Mucosa of stomach (tissue), 1 donor: ENCODE results near the gene ADA.

Experiments used
- H3K27me3 ChIP-seq: one replicate; pipeline ENCODE4 v1.7.0; 2013; ENCODE audit warnings: mild to moderate bottlenecking, low read length; ENCODE audit not compliant: control insufficient read depth, insufficient read depth
- H3K36me3 ChIP-seq: one replicate; pipeline ENCODE4 v1.7.0; 2013; ENCODE audit warnings: low read length; ENCODE audit not compliant: control insufficient read depth, insufficient read depth
- H3K4me1 ChIP-seq: one replicate; pipeline ENCODE4 v1.7.0; 2013; ENCODE audit warnings: mild to moderate bottlenecking, low read length; ENCODE audit not compliant: control insufficient read depth, insufficient read depth
- H3K4me3 ChIP-seq: one replicate; pipeline ENCODE4 v1.7.0; 2013; ENCODE audit warnings: low read length
- H3K9ac ChIP-seq: one replicate; pipeline ENCODE4 v1.7.0; 2013; ENCODE audit warnings: mild to moderate bottlenecking, low read length, moderate library complexity
- H3K9me3 ChIP-seq: one replicate; pipeline ENCODE4 v1.7.0; 2013; ENCODE audit warnings: mild to moderate bottlenecking, low read length, moderate library complexity; ENCODE audit not compliant: control insufficient read depth
- donor health status: Pancreatic carcinoma.

ADA gene

DNA sequence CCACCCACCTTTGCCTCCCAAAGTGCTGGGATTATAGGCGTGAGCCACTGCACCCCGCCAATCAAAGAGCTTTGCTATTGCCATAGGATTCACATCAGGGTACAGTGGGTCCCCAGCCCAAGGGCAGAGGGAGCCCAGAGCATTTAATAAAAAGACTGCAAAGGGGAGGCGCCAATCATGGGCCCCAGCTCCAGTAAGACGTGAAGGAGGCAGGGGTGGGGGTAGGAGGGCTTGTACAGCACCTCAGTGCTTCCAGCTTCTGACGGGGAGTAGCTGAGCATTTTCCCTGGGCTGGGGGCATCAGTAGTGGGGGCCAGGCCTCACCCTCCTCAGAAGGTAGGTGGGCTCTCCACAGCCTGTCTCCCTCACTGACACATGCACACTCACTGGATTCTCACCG, 1.5 kb downstream of the ADA start:
- Histone ChIP-seq H3K9me3 (no peaks in the 10 kb centered on the region), H3K9ac (no peak overlapping the region), H3K36me3 (no peaks in the 10 kb centered on the region), H3K4me3 (no peak overlapping the region), H3K27me3 (no peaks in the 10 kb centered on the region), H3K4me1 (peaks cover 8% of the 10 kb centered on the region)

DNA sequence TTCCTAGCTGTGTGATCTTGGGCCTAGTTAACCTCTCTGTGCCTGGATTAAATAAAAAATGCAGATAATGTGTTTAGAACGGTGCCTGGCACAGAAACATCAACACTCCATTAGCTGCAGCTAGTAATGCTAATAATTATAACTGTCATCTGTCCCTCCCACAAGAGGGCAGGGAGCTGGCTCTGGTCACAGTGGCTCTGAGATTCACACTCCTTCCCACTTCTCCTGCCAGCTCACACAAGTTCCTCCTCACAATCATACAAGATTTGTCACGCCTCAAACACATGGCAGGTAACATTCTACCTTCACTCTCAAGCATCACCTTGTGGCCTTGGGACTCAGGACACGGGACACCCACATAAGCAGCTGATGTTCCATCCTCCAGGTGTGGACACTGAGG, 2.4 kb downstream of the ADA start:
- no peaks in the 10 kb centered on the region for H3K9me3 ChIP-seq
- H3K9ac ChIP-seq, result no peak overlapping the region
- peaks cover 8% of the 10 kb centered on the region for H3K4me1 ChIP-seq
- no peaks in the 10 kb centered on the region for H3K27me3 ChIP-seq
- H3K4me3 ChIP-seq, result no peak overlapping the region
- H3K36me3 ChIP-seq, result no peaks in the 10 kb centered on the region

DNA sequence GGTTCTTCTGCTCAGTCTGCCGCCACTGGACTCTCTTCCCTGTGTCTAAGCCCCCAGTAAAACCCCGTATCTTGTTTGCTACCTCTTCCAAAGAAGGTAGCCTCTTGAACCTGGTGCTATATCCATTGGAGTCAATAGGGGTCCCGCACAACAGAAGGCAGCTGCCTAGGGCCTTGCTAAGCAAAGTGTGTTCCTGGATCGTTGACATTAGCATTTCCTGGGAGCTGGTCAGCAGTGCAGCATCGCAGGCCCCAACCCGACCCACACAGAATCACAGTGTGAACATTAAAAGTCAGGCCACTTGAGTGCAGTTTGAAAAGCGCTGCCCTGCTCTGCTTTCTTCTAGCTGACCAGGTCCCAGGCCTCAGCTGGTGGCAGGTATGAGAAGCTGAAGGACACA, 2.9 kb downstream of the ADA start:
- H3K36me3 ChIP-seq, result no peaks in the 10 kb centered on the region
- H3K9me3 ChIP-seq, result no peaks in the 10 kb centered on the region
- peaks cover 11% of the 10 kb centered on the region for H3K4me1 ChIP-seq
- no peak overlapping the region for H3K9ac ChIP-seq
- H3K27me3 ChIP-seq, result no peaks in the 10 kb centered on the region
- no peak overlapping the region for H3K4me3 ChIP-seq

DNA sequence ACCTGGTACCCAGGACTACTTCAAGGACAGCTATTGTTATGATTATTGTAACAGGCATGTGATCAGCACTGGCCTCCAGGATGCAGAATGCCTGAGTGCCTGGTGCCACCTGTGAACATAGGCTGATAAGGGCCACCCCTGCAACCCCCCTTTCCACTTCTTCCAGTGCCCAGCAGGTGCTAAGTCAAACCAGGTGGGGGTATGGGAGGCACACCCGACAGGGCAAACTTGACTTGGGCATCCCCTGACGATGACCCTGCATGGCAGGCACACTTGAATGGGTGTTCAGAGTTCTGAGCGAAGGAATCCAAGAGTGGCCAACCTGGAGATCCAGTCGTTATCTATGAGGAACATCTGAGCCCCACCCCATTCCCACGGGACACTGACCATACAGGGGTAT, 3.4 kb downstream of the ADA start:
- Histone ChIP-seq H3K9me3 (no peaks in the 10 kb centered on the region), H3K27me3 (no peaks in the 10 kb centered on the region), H3K4me1 (peaks cover 16% of the 10 kb centered on the region), H3K9ac (no peak overlapping the region), H3K36me3 (no peaks in the 10 kb centered on the region), H3K4me3 (no peak overlapping the region)

DNA sequence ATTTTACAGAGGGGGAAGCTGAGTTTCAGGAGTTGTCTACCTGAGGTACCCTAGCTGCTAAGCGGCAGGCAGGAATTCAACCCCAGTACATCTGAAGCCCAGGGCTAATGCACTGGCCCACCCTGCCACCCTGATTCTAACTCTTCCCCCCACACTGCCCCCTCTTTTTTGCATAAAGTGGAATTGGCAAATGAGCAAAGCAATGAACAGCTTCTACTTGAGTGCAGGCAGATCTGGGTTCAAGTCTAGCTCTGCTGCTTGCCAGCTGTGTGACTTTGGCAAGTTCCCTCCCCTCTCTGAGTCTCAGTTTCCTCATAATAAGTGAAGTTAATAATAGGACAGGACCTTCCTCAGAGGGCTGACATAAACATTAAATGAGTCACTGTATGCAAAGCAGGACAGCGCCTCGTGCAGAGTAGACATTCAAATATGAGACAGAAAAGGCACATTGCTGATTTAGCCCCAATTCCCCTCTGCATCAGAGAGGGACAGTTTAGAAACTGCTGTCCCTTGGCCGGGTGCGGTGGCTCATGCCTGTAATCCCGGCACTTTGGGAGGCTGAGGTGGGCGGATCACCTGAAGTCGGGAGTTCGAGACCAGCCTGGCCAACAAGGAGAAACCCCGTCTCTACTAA, 4.7 kb downstream of the ADA start:
- Histone ChIP-seq H3K9ac (no peak overlapping the region), H3K27me3 (no peaks in the 10 kb centered on the region), H3K36me3 (no peaks in the 10 kb centered on the region), H3K9me3 (no peaks in the 10 kb centered on the region), H3K4me3 (no peak overlapping the region), H3K4me1 (peaks cover 29% of the 10 kb centered on the region)

DNA sequence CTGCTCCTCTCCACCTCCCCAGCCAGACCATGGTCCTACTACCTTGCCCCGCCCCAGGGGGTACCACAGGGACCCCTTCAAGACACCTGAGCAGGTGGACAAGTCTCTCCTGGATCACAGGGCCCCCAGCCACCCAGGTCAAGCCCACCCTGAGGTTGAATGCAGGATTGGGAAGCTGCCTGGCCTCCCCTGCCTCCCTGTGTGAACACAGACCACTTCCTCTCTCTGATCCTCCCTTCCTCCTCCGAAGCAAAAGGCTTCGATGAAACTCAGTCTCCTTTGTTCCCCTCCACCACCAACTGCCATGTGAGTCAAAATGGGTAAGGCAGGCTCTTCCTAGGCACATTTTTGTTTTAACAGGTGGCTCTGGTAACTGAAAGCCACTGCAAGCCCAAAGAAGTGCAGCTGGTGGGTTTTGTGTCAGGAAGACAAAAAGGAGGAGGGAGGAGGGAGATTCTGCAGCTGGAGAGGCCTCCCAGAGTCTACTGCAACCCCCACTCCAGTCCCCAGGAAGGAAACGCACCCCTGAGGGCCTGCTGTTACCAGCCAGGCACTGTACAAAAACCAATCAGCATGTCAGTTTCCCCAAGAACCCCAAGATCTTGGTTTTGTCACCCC, 5.4 kb downstream of the ADA start:
- Histone ChIP-seq H3K9me3 (no peaks in the 10 kb centered on the region), H3K36me3 (no peaks in the 10 kb centered on the region), H3K9ac (no peak overlapping the region), H3K27me3 (no peaks in the 10 kb centered on the region), H3K4me1 (peaks cover 29% of the 10 kb centered on the region), H3K4me3 (no peak overlapping the region)

DNA sequence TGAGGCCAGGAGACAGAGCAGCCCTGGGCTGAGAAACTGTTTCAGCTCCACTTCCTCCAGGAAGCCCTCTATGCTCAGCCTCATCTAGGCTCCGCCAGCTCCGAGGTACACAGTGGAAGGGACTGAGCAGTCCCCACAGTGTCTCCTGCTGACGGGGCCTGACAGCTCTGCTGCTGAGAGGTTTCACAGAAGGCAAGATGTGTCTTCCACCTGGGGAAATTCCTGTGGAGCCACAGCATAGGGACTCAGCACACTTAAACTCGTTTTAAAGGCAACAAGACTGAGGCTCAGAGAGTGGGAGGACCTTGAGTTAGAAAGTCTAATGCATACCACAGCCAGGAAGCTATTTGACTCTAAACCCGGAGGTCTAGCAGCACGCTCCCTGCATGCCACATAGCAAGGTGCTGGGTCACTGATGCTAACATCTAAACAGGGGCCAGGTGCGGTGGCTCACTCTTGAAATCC, 6.8 kb downstream of the ADA start:
- H3K9me3 ChIP-seq, result no peaks in the 10 kb centered on the region
- H3K4me3 ChIP-seq, result no peak overlapping the region
- H3K4me1 ChIP-seq, result peaks cover 23% of the 10 kb centered on the region
- H3K36me3 ChIP-seq, result no peaks in the 10 kb centered on the region
- no peaks in the 10 kb centered on the region for H3K27me3 ChIP-seq
- H3K9ac ChIP-seq, result no peak overlapping the region

DNA sequence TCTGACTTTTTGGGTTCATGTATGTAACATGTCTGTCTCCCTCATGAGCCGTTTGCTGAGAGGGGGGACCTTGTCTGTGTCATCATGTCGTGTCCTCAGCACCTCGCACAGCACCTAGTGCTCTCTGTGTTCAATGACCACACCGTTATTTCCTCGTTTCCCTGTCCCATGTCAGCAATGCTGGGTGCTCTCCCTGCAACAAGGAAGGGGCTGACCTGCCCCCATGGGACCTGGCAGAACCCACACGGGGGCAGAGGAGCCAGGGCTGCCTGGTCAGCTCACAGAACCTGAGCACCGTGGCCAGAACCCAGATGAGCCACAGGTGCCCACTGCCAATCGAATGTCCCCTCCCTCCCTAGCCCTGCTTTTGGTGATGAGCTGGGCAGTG, 7.3 kb downstream of the ADA start:
- Histone ChIP-seq H3K9me3 (no peaks in the 10 kb centered on the region), H3K9ac (no peak overlapping the region), H3K27me3 (no peaks in the 10 kb centered on the region), H3K36me3 (no peaks in the 10 kb centered on the region), H3K4me1 (peaks cover 23% of the 10 kb centered on the region), H3K4me3 (no peak overlapping the region)

DNA sequence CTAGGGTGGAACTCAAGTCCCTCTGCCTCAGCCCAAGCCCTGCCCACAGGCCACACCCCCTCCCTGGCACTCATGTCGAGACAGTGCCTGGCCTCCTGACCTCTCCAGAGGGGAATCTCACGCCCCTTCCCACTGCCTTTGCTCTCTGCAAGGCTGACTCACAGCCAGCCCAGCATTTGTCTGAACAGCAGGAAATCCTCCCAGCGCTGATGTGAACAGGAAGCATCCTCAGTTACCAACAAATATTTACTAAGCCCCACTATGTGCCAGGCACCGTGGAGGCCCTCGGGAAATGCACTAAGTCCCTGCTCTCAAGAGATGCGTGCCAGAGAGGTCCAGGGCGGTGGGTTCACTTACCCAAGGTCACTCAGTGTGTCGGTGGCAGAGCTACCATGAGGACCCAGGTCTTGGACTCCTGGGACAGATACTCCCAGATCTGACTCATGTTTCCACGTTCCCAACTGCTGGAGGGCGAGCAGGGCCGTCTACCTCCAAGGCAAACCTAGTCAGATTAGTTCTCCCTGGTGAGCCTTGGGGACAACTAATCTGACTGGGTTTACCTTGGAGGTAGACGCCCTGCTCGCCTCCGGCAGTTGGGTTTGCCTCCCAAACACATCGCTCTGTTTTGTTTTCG, 7.8 kb downstream of the ADA start:
- Histone ChIP-seq H3K27me3 (no peaks in the 10 kb centered on the region), H3K4me3 (no peak overlapping the region), H3K9me3 (no peaks in the 10 kb centered on the region), H3K9ac (no peak overlapping the region), H3K4me1 (peaks cover 23% of the 10 kb centered on the region), H3K36me3 (no peaks in the 10 kb centered on the region)

DNA sequence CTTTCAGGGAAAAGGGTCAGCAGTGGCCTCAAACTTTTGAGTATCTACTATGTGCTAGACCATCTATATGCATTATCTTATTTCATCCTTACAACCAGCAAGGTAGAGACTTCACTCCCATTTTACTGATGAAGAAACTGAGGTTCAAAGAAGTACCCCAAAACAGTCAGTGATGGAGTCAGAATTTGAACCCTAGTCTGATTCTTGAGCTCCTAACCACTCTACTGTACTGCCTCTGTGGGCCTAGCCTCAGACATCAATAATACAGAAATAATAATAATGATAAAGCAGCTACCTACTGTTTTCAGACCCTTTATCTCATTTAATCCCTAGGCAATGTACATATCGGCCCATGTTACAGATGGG, 8.4 kb downstream of the ADA start:
- Histone ChIP-seq H3K9me3 (no peaks in the 10 kb centered on the region), H3K27me3 (no peaks in the 10 kb centered on the region), H3K36me3 (no peaks in the 10 kb centered on the region), H3K9ac (no peak overlapping the region), H3K4me3 (no peak overlapping the region), H3K4me1 (peaks cover 23% of the 10 kb centered on the region)

DNA sequence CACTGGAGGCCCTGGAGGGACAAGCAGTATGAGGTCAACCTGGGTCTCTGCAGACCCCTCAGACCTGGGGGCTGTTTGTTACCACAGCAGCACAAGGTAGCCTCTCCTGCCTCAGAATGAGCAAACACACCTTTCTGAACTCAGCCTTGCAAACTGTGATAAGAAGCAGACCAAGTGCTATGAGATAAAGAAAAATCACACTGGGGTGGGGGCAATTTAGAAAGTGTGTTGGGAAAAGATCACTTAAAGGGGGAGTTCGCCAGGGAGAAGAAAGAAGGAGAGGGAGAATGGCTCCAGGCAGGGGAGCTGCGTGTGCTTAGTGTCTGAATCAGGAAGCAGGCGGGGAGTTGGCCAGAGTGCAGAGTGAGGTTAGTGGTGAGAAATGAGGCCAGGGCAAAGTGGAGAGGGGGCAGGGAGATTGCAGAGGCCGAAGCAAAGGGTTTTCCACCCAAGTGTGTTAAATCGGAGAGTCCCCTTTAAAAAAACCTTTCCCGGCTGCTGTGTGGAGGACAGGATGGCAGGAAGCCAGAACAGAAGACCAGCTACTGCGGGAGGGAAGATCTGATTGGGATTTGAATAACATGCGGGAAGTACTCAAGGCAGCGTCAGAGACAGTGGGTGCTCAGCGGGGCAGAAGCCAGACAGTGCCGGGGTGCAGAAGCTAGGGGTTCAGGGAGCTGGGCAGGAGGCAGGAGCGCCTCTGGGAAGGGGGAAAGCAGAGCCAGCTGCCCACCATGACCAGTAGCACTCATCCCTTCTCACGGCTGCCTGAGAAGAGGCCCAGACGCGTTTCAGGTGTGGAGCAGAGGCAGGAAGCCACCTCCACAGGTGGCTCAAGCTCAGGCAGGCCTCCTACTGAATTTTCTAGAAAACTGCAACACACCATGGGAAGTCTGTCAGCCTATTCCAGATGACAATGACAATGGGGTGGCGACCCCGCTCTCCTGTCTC, 9.0 kb downstream of the ADA start:
- H3K4me3 ChIP-seq, result no peak overlapping the region

DNA sequence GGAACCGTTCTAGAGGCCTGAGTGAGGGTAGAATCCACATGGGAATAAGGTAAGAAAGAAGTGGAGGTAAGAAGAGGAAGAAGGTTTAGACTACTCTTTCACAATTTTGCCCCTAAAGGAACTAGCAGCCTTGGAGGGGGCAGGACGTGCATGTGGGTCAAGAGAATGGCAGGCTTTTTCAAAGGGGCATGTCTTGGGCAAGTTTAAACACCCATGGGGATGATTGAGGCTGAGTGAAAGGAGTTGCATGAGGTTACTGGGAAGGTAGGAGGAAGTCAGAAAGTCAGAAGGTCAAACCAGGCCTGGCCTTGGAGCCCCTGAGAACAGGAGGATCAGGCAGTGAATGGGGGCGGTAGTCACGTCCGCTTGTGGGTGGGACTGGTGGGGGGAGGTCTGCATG, 10.2 kb downstream of the ADA start:
- Histone ChIP-seq H3K36me3 (no peaks in the 10 kb centered on the region), H3K4me1 (peaks cover 23% of the 10 kb centered on the region), H3K27me3 (no peaks in the 10 kb centered on the region), H3K9ac (no peak overlapping the region), H3K9me3 (no peaks in the 10 kb centered on the region), H3K4me3 (no peak overlapping the region)

More for the DNA sequence above, 9.0 kb downstream of the ADA start:
- Histone ChIP-seq H3K36me3 (no peaks in the 10 kb centered on the region), H3K9me3 (no peaks in the 10 kb centered on the region), H3K4me1 (peaks cover 23% of the 10 kb centered on the region), H3K9ac (peak overlapping the region; percentile 3), H3K27me3 (no peaks in the 10 kb centered on the region)
